SK-N-SH (cell line): ENCODE measurements around the gene CASKIN2. TPM values are rescaled to one million over a fixed set of nuclear protein-coding genes. Genes with fewer than 3 reads are reported as not detected.

Experiments used
- CTCF ChIA-PET: fragments of 300-600, 350-600 bp; formaldehyde crosslinking; extraction: SDS; loops from one replicate; lab custom pipeline; 2021; lab: Yijun Ruan, JAX
- POLR2A ChIA-PET: fragments of 350-600 bp; sonication (Branson Sonifier 250); formaldehyde crosslinking; extraction: SDS; loops from one replicate; lab custom pipeline; 2020; ENCODE audit warnings: antibody characterized with exemption, inconsistent platforms; lab: Yijun Ruan, JAX
- DNase-seq: peaks from one replicate; pipeline ENCODE4 v3.0.0; 2012
- H2AFZ ChIP-seq: fragments of 200-600 bp; sonication (generic); 2 replicates; pipeline ENCODE4 v1.8.1; 2016; ENCODE audit warnings: antibody characterized with exemption, mild to moderate bottlenecking, low read depth
- H3F3A ChIP-seq: fragments of 200-600 bp; sonication (generic); replicated peaks from 2 replicates; pipeline ENCODE3; 2016; ENCODE audit warnings: antibody characterized with exemption, mild to moderate bottlenecking; ENCODE audit not compliant: insufficient read depth
- H3K27ac ChIP-seq, 2 experiments: fragments of 200-500 bp in 1 of 2; fragments of 200-600 bp in 1 of 2; sonication (Bioruptor generic) in 1 of 2; sonication (generic), shearing (Covaris generic) in 1 of 2; 2 replicates each; pipeline versions ENCODE4 v1.5.1 to v1.6.1; 2014 to 2016; ENCODE audit warnings: low read depth in 2 of 2, inconsistent platforms in 1 of 2, low read length in 1 of 2, mild to moderate bottlenecking in 1 of 2, mixed read lengths in 1 of 2
- H3K27me3 ChIP-seq: fragments of 200-600 bp; sonication (generic), shearing (Covaris generic); 2 replicates; pipeline ENCODE4 v1.6.1; 2016; ENCODE audit warnings: mixed run types; ENCODE audit not compliant: insufficient read depth
- H3K36me3 ChIP-seq, 2 experiments: fragments of 200-500 bp in 1 of 2; fragments of 200-600 bp in 1 of 2; sonication (Bioruptor generic) in 1 of 2; sonication (generic) in 1 of 2; replicated peaks in 1 of 2; 2 replicates each; pipeline versions ENCODE3 to v1.5.1; 2014 to 2016; ENCODE audit warnings: low read length in 1 of 2, mild to moderate bottlenecking in 1 of 2; ENCODE audit not compliant: insufficient read depth in 2 of 2, control insufficient read depth in 1 of 2
- H3K4me1 ChIP-seq, 2 experiments: fragments of 200-500 bp in 1 of 2; fragments of 200-600 bp in 1 of 2; sonication (Bioruptor generic) in 1 of 2; sonication (generic), shearing (Covaris generic) in 1 of 2; 2 replicates each; pipeline versions ENCODE4 v1.5.1 to v1.6.1; 2014 to 2016; ENCODE audit warnings: low read depth in 1 of 2, low read length in 1 of 2, mixed run types in 1 of 2; ENCODE audit not compliant: insufficient read depth in 2 of 2, control insufficient read depth in 1 of 2
- H3K4me2 ChIP-seq: fragments of 200-600 bp; sonication (generic), shearing (Covaris generic); 2 replicates; pipeline ENCODE4 v1.6.1; 2017; ENCODE audit warnings: mixed run types
- H3K4me3 ChIP-seq, 2 experiments: fragments of 200-500 bp in 1 of 2; fragments of 200-600 bp in 1 of 2; sonication (Bioruptor generic) in 1 of 2; sonication (generic), shearing (Covaris generic) in 1 of 2; 2 replicates each; pipeline versions ENCODE4 v1.5.1 to v1.8.1; 2014 to 2016; ENCODE audit warnings: low read depth in 2 of 2, inconsistent platforms in 1 of 2, low read length in 1 of 2, mild to moderate bottlenecking in 1 of 2, mixed read lengths in 1 of 2, moderate library complexity in 1 of 2
- H3K79me2 ChIP-seq: fragments of 200-600 bp; sonication (generic); 2 replicates; pipeline ENCODE4 v1.8.1; 2017; ENCODE audit warnings: mild to moderate bottlenecking; ENCODE audit not compliant: insufficient read depth
- H3K9ac ChIP-seq: fragments of 200-600 bp; sonication (generic); 2 replicates; pipeline ENCODE4 v1.6.1; 2017; ENCODE audit warnings: mixed run types
- H3K9me2 ChIP-seq: fragments of 200-600 bp; sonication (generic); 2 replicates; pipeline ENCODE4 v1.6.1; 2017; ENCODE audit warnings: mixed run types
- H3K9me3 ChIP-seq: fragments of 200-600 bp; sonication (generic); 2 replicates; pipeline ENCODE4 v1.6.1; 2017; ENCODE audit warnings: mixed run types, mild to moderate bottlenecking, moderate library complexity
- H4K20me1 ChIP-seq: fragments of 200-600 bp; sonication (generic); 2 replicates; pipeline ENCODE4 v1.6.1; 2017; ENCODE audit warnings: mild to moderate bottlenecking, mixed run types; ENCODE audit not compliant: insufficient read depth
- CHD2 ChIP-seq: fragments of 150-350 bp; IDR thresholded peaks from 2 replicates; pipeline ENCODE4 v1.6.1; 2018; ENCODE audit warnings: low read length; ENCODE audit not compliant: partially characterized antibody
- CTCF ChIP-seq: fragments of 200-600 bp; sonication (generic); IDR thresholded peaks from 2 replicates; pipeline ENCODE4 v1.6.1; 2017; ENCODE audit warnings: antibody characterized with exemption, mild to moderate bottlenecking, moderate library complexity
- GATA2 ChIP-seq: sonication (generic); formaldehyde crosslinking; IDR thresholded peaks from 2 replicates; pipeline ENCODE4 v1.5.0; 2020; ENCODE audit warnings: mild to moderate bottlenecking, missing genetic modification reagents
- JUND ChIP-seq: IDR thresholded peaks from 2 replicates; pipeline ENCODE4 v1.4.0; 2012
- MEF2A ChIP-seq: IDR thresholded peaks from 2 replicates; pipeline ENCODE4 v1.4.0; 2012; ENCODE audit warnings: low read depth, borderline replicate concordance
- NFIC ChIP-seq: IDR thresholded peaks from 2 replicates; pipeline ENCODE4 v1.4.0; 2012; ENCODE audit warnings: borderline replicate concordance
- NRF1 ChIP-seq: IDR thresholded peaks from 2 replicates; pipeline ENCODE4 v1.6.1; 2012; ENCODE audit warnings: low read depth, mild to moderate bottlenecking, low read length
- PBX3 ChIP-seq: IDR thresholded peaks from 2 replicates; pipeline ENCODE4; 2012
- RAD21 ChIP-seq: IDR thresholded peaks from 2 replicates; pipeline ENCODE4 v1.6.1; 2012; ENCODE audit warnings: mild to moderate bottlenecking, low read length
- RCOR1 ChIP-seq: fragments of 150-350 bp; IDR thresholded peaks from 2 replicates; pipeline ENCODE4 v1.6.1; 2017; ENCODE audit warnings: antibody characterized with exemption, low read length
- RXRA ChIP-seq: IDR thresholded peaks from 2 replicates; pipeline ENCODE4 v1.4.0; 2012; ENCODE audit warnings: low read depth, mild to moderate bottlenecking, borderline replicate concordance
- SMC3 ChIP-seq: IDR thresholded peaks from 2 replicates; pipeline ENCODE4 v1.6.1; 2012; ENCODE audit warnings: low read depth, low read length, improper control_type of control experiment
- USF2 ChIP-seq: fragments of 150-350 bp; IDR thresholded peaks from 2 replicates; pipeline ENCODE4 v1.6.1; 2017; ENCODE audit warnings: antibody characterized with exemption, low read length, low read depth, borderline replicate concordance
- YY1 ChIP-seq: IDR thresholded peaks from 2 replicates; pipeline ENCODE4 v1.4.0; 2012; ENCODE audit warnings: low read depth, mild to moderate bottlenecking
- WGBS: methylation state at CpG from one replicate; pipeline ENCODE4 v1.1.6; 2017; ENCODE audit warnings: low lambda C conversion rate; 5-methylcytosine and 5-hydroxymethylcytosine counted together
- polyA plus RNA-seq, 3 experiments: library from polyadenylated mRNA; depleted of rRNA; stranded (reverse); fragments of >200 nt; gene quantifications; 2 replicates each; pipeline ENCODE4 v1.2.3, GENCODE V29; 2012
- TF ChIP-seq, protein P1 (sequence below): IDR thresholded peaks from 2 replicates; pipeline ENCODE4 v1.4.0; 2012; ENCODE audit warnings: low read depth, borderline replicate concordance
- TF ChIP-seq, protein P2 (sequence below): IDR thresholded peaks from 2 replicates; pipeline ENCODE4 v1.6.1; 2012; ENCODE audit warnings: mild to moderate bottlenecking, low read depth, low read length, moderate library complexity

CASKIN2 gene
- polyA plus RNA-seq, 1 of the 3 experiments (the other 2 are of a cell fraction) = 6.5 TPM

- H3K27me3 ChIP-seq = no peaks in the 10 kb centered on the region
- WGBS = 94% methylated on average over 19 of the region's 19 CpGs
- peaks cover 44% of the 10 kb centered on the region for H4K20me1 ChIP-seq
- H2AFZ ChIP-seq = no peak overlapping the region
- H3K79me2 ChIP-seq = peaks cover 19% of the 10 kb centered on the region; the same call in 1 of the 2 replicates
- peaks cover 6 to 28% of the 10 kb centered on the region in 2 experiments; a peak in 1 of 4 replicates for H3K4me1 ChIP-seq
- DNase-seq = no peak
- no peak overlapping the region for H3K4me3 ChIP-seq
- no peaks in the 10 kb centered on the region for H3K9me2 ChIP-seq
- H3K36me3 ChIP-seq = peaks cover 0 to 29% of the 10 kb centered on the region in 2 experiments
- TF ChIP-seq USF2 (no peak), RAD21 (no peak), JUND (no peak), SMC3 (no peak), CTCF (no peak)
- ChIA-PET POLR2A (interaction anchor here (1.1 kb wide), 1 partner anchor 9 kb away, joined by 3 read pairs; no protein-coding TSS in a partner anchor), CTCF (interaction anchor here (0.7 to 1.2 kb wide), 4 partner anchors 9 to 124 kb away, joined by 3 to 4 read pairs (median 4); partner anchors contain the start of gene SMIM5)
- no peaks in the 10 kb centered on the region for H3F3A ChIP-seq
- H3K4me2 ChIP-seq = no peak overlapping the region
- H3K9ac ChIP-seq = no peak overlapping the region
- H3K27ac ChIP-seq = no peak overlapping the region
- no peaks in the 10 kb centered on the region for H3K9me3 ChIP-seq
Measured at GRCh38 chr17:75509528-75510258, 5.6 kb downstream of the CASKIN2 start.

DNA sequence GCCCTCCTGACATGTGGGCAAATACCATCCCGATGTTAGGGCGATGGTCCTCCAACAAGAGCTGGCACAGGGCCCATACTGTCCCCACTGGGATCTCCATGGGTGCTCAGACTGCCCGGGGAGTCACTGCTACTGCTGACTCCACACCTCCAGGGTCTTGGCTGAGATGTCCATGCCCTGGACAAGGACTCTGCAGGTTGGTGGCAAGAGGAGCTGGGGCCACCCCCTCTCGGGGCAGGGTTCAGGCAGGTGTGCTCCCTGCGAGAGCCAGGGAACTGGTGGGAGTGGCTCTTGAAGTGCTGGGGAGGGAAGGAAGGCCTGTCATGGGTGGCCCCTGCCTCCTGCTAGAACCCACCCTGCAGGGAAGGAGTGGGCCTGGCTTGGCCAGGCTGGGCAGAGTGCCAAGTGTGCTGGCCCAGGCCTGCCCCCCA, 6.4 kb downstream of the CASKIN2 start:
- Histone ChIP-seq H3K4me3 (no peak overlapping the region), H3K27ac (no peak overlapping the region), H4K20me1 (peaks cover 40% of the 10 kb centered on the region), H3K9me2 (no peaks in the 10 kb centered on the region), H3K27me3 (no peaks in the 10 kb centered on the region), H3K4me1 (peaks cover 6 to 20% of the 10 kb centered on the region in 2 experiments; a peak in 1 of 4 replicates), H3F3A (no peaks in the 10 kb centered on the region), H3K9ac (no peak overlapping the region), H3K79me2 (peaks cover 11% of the 10 kb centered on the region; the same call in 1 of the 2 replicates), H3K4me2 (no peak overlapping the region), H3K36me3 (peaks cover 0 to 32% of the 10 kb centered on the region in 2 experiments), H3K9me3 (no peaks in the 10 kb centered on the region), H2AFZ (no peak overlapping the region)
- CTCF ChIA-PET = interaction anchor here (0.7 to 1.2 kb wide), 2 partner anchors 15 to 125 kb away, joined by 4 read pairs; partner anchors contain the start of gene SMIM5
- POLR2A ChIA-PET = interaction anchor here (1.1 kb wide), 1 partner anchor 8 kb away, joined by 3 read pairs; no protein-coding TSS in a partner anchor
- WGBS = 100% methylated on average over 2 of the region's 5 CpGs
- no peak for DNase-seq
- TF ChIP-seq NFIC (no peak), RCOR1 (no peak), SMC3 (no peak), YY1 (no peak), RXRA (no peak), MEF2A (no peak), GATA2 (CRISPR knock-in tag) (no peak), PBX3 (no peak), JUND (no peak), NRF1 (no peak), CHD2 (no peak)
- TF ChIP-seq, protein P1, sequence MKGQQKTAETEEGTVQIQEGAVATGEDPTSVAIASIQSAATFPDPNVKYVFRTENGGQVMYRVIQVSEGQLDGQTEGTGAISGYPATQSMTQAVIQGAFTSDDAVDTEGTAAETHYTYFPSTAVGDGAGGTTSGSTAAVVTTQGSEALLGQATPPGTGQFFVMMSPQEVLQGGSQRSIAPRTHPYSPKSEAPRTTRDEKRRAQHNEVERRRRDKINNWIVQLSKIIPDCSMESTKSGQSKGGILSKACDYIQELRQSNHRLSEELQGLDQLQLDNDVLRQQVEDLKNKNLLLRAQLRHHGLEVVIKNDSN = no peak
- TF ChIP-seq, protein P2, sequence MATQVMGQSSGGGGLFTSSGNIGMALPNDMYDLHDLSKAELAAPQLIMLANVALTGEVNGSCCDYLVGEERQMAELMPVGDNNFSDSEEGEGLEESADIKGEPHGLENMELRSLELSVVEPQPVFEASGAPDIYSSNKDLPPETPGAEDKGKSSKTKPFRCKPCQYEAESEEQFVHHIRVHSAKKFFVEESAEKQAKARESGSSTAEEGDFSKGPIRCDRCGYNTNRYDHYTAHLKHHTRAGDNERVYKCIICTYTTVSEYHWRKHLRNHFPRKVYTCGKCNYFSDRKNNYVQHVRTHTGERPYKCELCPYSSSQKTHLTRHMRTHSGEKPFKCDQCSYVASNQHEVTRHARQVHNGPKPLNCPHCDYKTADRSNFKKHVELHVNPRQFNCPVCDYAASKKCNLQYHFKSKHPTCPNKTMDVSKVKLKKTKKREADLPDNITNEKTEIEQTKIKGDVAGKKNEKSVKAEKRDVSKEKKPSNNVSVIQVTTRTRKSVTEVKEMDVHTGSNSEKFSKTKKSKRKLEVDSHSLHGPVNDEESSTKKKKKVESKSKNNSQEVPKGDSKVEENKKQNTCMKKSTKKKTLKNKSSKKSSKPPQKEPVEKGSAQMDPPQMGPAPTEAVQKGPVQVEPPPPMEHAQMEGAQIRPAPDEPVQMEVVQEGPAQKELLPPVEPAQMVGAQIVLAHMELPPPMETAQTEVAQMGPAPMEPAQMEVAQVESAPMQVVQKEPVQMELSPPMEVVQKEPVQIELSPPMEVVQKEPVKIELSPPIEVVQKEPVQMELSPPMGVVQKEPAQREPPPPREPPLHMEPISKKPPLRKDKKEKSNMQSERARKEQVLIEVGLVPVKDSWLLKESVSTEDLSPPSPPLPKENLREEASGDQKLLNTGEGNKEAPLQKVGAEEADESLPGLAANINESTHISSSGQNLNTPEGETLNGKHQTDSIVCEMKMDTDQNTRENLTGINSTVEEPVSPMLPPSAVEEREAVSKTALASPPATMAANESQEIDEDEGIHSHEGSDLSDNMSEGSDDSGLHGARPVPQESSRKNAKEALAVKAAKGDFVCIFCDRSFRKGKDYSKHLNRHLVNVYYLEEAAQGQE = no peak
